ENCODE results near the gene SCD. TPM values are rescaled to one million over a fixed set of nuclear protein-coding genes. Genes with fewer than 3 reads are reported as not detected.

The SCD gene
- total RNA-seq, 1 donor from 2014 or later, result 53.6 TPM

GRCh38 chr10:100377830-100378229 is 30.8 kb downstream of the SCD start:
- no peak for DNase-seq (ENCODE audit: missing footprints)
- ATAC-seq, result no peak
- intact Hi-C loops (cut with DNase I), result no loop called here

DNA sequence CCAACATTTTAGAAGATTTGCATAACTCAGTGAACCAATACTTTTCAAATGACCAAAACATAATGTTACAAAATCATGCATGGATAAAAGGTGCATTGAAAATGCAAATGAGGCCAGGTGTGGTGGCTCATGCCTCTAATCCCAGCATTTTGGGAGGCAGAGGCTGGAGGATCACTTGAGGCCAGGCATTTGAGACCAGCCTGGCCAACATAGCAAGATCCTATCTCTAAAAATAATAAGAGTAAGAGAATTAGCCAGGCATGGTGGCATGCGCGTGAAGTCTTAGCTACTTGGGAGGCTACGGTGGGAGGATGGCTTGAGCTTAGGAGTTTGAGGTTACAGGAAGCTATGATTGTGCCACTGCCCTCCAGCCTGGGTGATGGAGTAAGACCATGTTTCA is 33.4 kb downstream of the SCD start:
- DNase-seq (ENCODE audit: missing footprints), result no peak
- no peak for ATAC-seq
- intact Hi-C loops (cut with DNase I), result no loop called here

- intact Hi-C loops (cut with DNase I), result no loop called here
- ATAC-seq, result no peak
- no peak for DNase-seq (ENCODE audit: missing footprints)
These were observed 35.5 kb downstream of the SCD start for GRCh38 chr10:100382553-100382952.

GRCh38 chr10:100383251-100383650 is 36.2 kb downstream of the SCD start:
- DNase-seq (ENCODE audit: missing footprints) (no peak), ATAC-seq (no peak)
- intact Hi-C loops (cut with DNase I), result no loop called here

DNA sequence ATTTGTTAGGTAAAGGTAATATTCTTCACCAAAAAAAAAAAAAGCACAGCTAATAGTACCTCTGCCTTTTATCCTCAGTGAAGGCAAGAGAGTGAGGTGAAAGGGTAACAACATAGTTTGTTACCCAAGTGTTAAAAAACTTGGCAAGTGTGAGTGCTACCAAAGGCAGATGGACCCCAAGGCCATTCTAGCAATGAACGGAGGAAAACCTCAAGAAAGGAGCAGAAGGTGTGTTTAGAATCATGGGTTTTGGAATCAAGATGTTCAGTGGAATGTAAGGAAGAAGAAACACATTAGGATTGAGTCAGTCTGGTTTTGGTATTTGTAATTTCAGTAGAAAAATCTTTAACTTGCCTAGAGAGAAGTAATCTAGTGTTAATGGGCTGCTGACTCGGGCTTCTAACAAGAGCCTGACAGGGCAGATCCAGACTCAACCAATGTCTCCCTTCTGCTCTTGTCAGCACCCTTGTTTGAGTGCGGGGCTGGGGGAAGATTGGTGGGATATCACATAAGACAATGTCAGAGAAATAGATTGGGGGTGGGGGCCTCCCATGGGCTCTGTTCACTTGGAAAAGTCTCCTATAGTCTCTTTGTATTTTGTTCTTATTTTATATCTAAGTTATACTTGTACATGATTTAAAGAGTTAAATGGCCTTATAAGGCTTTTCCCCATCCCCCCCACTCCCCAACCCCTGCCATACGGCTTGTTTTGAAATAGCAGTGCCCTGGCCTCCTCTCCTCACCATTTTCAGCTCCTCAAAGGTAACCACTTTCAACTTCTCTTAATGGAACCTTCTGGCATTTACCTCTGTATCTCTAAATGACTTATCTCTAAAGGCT is 44.4 kb downstream of the SCD start:
- ATAC-seq, result no peak
- intact Hi-C loops (cut with DNase I), result no loop called here
- DNase-seq (ENCODE audit: missing footprints), result no peak

GRCh38 chr10:100392686-100393003 is 45.6 kb downstream of the SCD start:
- intact Hi-C loops (cut with DNase I), result no loop called here
- ATAC-seq (no peak), DNase-seq (ENCODE audit: missing footprints) (no peak)

- DNase-seq (ENCODE audit: missing footprints) (no peak), ATAC-seq (no peak)
- intact Hi-C loops (cut with DNase I), result no loop called here
These were observed 48.6 kb downstream of the SCD start for GRCh38 chr10:100395626-100396025.

DNA sequence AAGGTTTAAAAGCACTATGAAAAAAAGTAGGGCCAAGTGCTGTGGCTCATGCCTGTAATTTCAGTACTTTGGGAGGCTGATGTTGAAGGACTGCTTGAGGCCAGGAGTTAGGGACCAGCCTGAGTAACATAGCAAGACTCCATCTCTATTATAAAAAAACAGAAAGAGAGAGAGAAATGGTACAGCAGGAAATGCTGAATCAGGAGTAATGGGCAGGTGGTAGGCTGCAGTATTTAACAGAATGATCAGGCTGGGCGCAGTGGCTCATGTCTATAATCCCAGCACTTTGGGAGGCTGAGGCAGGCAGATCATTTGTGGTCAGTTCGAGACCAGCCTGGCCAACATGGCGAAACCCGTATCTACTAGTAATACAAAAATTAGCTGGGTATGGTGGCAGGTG is 49.6 kb downstream of the SCD start:
- DNase-seq (ENCODE audit: missing footprints), result no peak
- intact Hi-C loops (cut with DNase I), result no loop called here
- no peak for ATAC-seq

GRCh38 chr10:100401631-100402328 is 54.7 kb downstream of the SCD start:
- intact Hi-C loops (cut with DNase I), result no loop called here
- no peak for ATAC-seq
- DNase-seq (ENCODE audit: missing footprints), result no peak

GRCh38 chr10:100403734-100404133 is 56.7 kb downstream of the SCD start:
- ATAC-seq (no peak), DNase-seq (ENCODE audit: missing footprints) (no peak)
- intact Hi-C loops (cut with DNase I), result no loop called here

GRCh38 chr10:100413173-100413572 is 66.1 kb downstream of the SCD start:
- ATAC-seq, result no peak
- no peak for DNase-seq (ENCODE audit: missing footprints)
- intact Hi-C loops (cut with DNase I), result no loop called here

Other genes starting within 250 kb of the SCD start
- 10.7 TPM for gene ERLIN1, start 161.2 kb upstream of the SCD start, total RNA-seq
- 10.0 TPM for gene CHUK, start 117.6 kb upstream of the SCD start, total RNA-seq
- 12.9 TPM for gene CWF19L1, start 79.6 kb upstream of the SCD start, total RNA-seq
- gene BLOC1S2, start 60.6 kb upstream of the SCD start, total RNA-seq, result 20.9 TPM
- gene PKD2L1, start 17.0 kb upstream of the SCD start, total RNA-seq, result not detected
- gene WNT8B, start 115.8 kb downstream of the SCD start, total RNA-seq, result not detected
- gene SEC31B, start 172.6 kb downstream of the SCD start, total RNA-seq, result 8.2 TPM
- 444 TPM for gene NDUFB8, start 182.6 kb downstream of the SCD start, total RNA-seq
- gene HIF1AN, start 188.7 kb downstream of the SCD start, total RNA-seq, result 44.5 TPM

All from Right ventricle myocardium inferior (tissue), 1 donor.